ENCODE results near the gene IL1F10. TPM values are rescaled to one million over a fixed set of nuclear protein-coding genes. Genes with fewer than 3 reads are reported as not detected.

The IL1F10 gene
- total RNA-seq, 1 experiment from 2014 or later: not detected

DNA sequence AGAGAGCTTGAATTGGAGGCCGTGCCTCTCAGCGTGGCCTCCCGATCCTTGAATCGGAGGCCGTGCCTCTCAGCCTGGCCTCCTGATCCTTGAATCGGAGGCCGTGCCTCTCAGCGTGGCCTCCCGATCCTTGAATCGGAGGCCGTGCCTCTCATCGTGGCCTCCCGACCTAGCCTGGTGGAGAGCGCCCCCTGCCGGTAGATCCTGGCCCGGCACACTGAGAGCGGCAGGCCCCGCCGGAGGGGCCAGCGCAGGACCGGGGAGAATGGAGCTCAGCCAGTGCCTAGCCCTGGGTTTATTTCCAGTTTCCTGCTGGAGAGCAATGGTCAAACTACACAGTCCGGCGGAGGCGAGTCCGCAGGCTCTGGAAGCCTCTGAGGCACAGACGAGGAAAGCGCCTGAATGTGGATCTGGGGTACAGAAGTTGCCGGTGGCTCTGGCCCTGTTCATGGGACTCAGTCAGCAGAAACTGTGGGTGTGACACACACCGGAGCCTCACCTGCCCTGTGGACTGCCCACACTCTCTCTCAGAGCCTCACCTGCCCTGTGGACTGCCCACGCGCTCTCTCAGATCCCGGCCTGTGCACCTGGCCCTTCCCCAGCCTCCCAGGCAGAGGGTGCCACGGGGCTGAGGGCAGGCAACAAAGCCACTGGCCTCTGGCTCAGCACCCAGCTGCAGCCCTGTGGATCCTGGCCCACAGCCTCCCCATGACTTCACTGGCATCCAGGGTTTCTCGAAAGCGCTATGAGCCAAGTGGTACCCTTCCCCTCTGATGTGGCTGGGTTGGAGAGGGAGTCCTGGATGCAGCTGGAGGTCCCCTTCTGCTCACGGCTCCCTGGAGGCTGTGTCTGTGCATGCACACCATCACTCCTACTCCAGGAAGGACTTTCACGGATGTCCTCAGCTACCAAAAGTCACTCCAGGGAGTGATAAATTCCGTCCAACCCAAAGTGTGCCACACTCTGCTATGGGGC, 16.6 kb upstream of the IL1F10 start:
- DNase-seq: no peak
- no peaks in the 10 kb centered on the region for H3K36me3 ChIP-seq (replicated peaks; ENCODE audit: control insufficient read depth, insufficient read depth, low read length)
- H3K27me3 ChIP-seq (ENCODE audit: control insufficient read depth, insufficient read depth, low read length): no peaks in the 10 kb centered on the region
- no peak overlapping the region for H3K4me3 ChIP-seq (ENCODE audit: insufficient read depth, low read depth, low read length)

DNA sequence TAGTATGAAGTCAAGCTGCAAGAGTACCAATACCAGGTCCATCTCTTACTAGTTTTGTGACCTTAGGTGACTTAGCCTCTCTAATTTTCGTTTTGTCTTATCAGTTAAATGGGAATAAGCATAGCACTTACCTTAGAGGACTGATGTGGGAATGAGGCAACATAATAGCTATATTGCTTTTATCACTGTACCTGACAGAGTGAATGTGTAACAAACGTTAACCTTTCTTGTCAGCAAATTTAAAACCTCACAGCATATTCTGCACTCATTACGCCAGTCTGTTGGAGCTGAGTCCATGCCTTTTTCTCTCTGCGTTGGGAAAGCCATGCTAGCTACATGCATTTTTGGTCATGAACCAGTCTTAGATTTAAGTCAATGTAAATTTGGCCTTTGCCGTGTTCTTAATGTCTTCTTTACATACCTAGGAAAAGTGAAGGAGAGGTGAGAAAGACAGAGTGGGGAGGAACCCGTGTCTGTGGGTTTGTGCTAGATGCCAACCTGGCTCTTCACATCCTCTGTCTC, 15.3 kb upstream of the IL1F10 start, which contains the start of gene IL36B:
TSS of gene IL36B (minus strand) at position 472 of the 522 bp plus-strand sequence.
- no peaks in the 10 kb centered on the region for H3K36me3 ChIP-seq (replicated peaks; ENCODE audit: control insufficient read depth, insufficient read depth, low read length)
- DNase-seq: no peak
- no peaks in the 10 kb centered on the region for H3K27me3 ChIP-seq (ENCODE audit: control insufficient read depth, insufficient read depth, low read length)
- no peak within 1 kb of the TSS for H3K4me3 ChIP-seq (ENCODE audit: insufficient read depth, low read depth, low read length)

DNA sequence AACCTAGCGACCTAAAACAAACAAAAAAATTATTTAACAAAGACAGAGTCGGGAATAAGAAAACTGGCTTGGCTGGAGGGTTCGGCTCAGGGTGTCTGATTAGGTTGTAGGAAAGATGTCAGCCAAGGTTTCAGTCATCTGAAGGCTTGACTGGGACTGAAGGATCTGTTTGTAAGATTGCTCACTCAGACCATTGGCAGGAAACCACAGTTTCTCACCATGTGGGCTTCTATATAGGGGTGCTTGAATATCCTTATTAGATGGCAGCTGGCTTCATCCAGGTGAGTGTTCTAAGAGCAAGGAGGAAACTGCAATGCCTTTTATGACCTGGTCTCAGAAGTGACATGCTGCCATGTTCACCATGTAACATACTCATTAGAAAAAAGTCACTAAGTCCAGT, 14.1 kb upstream of the IL1F10 start:
- H3K4me3 ChIP-seq (ENCODE audit: insufficient read depth, low read depth, low read length): no peak overlapping the region
- DNase-seq: no peak
- no peaks in the 10 kb centered on the region; the same call in 1 of the 2 replicates for H3K27me3 ChIP-seq (ENCODE audit: control insufficient read depth, insufficient read depth, low read length)
- no peaks in the 10 kb centered on the region for H3K36me3 ChIP-seq (replicated peaks; ENCODE audit: control insufficient read depth, insufficient read depth, low read length)

DNA sequence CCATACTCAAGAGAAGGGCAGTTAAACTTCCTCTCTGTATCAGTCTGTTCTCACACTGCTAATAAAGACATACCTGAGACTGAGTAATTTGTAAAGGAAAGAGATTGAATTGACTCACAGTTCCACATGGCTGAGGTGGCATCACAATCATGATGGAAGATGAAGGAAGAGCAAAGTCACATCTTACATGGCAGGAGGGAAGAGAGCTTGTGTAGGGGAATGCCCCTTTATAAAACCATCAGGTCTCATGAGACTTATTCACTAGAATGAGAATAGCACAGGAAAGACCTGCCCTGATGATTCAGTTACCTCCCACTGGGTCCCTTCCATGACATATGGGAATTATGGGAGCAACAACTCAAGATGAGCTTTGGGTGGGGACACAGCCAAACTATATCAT, 13.7 kb upstream of the IL1F10 start:
- no peak overlapping the region for H3K4me3 ChIP-seq (ENCODE audit: insufficient read depth, low read depth, low read length)
- no peaks in the 10 kb centered on the region for H3K36me3 ChIP-seq (replicated peaks; ENCODE audit: control insufficient read depth, insufficient read depth, low read length)
- H3K27me3 ChIP-seq (ENCODE audit: control insufficient read depth, insufficient read depth, low read length): peaks cover 2% of the 10 kb centered on the region; the same call in 1 of the 2 replicates
- no peak for DNase-seq

DNA sequence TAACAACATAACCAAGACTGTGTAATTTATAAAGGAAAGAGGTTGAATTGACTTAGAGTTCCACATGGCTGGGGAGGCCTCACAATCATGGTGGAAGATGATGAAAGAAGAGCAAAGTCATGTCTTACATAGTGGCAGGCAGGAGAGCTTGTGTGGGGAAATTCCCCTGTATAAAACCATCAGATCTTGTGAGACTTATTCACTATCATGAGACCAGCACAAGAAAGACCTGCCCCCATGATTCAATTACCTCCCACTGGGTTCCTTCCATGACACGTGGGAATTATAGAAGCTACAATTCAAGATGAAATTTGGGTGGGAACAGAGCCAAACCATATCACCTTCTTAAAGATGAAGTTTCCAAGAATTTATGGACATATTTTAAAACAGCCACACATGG, 11.2 kb upstream of the IL1F10 start:
- DNase-seq: no peak
- H3K4me3 ChIP-seq (ENCODE audit: insufficient read depth, low read depth, low read length): no peak overlapping the region
- peaks cover 4% of the 10 kb centered on the region for H3K27me3 ChIP-seq (ENCODE audit: control insufficient read depth, insufficient read depth, low read length)
- no peaks in the 10 kb centered on the region for H3K36me3 ChIP-seq (replicated peaks; ENCODE audit: control insufficient read depth, insufficient read depth, low read length)

DNA sequence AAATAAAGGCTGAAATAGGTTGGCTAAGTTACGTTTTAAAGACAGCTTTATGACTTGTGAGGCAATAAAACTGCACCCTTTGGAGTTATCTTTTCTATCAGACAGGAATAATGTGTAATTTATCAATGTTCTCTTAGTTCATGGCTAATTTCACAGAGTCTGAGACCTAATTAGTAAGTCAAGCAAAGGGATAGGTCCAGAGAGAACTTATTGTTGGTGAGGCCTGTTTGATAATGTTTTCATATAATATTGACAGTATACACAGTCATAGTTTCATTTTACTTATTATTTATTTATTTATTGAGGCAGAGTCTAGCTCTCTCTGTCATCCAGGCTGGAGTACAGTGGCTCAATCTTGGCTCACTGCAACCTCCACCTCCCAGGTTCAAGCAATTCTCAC, 10.7 kb upstream of the IL1F10 start:
- no peak for DNase-seq
- Histone ChIP-seq H3K27me3 (ENCODE audit: control insufficient read depth, insufficient read depth, low read length) (peaks cover 4% of the 10 kb centered on the region), H3K36me3 (replicated peaks; ENCODE audit: control insufficient read depth, insufficient read depth, low read length) (no peaks in the 10 kb centered on the region), H3K4me3 (ENCODE audit: insufficient read depth, low read depth, low read length) (no peak overlapping the region)

DNA sequence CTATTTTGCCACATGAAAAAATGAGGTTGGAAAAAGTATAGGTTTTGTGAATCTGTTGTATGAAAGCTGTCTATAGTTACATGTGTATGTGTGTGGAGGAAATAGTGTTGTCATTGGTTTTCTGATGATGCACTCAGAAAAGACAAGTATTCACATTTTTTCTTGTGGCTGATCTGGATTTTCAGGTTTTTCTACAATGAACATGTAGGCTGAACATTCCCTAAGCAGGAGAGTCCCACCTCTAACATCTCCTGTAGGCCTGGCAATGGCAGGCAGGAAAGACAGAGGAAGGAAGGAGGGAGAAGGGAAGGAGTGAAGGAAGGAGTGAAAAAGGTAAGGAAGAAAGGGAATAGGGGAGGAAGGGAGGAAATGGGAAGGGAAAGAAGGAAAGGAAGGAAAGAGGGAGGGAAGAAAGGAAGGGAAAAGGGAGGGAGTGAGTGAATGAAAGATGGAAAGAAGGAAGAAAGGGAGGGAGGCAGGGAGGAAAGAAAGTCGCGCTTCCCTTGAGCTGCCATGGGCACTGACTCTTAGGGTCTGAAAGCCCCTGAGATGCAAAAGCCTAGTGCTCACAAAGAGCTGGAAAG, 9.3 kb upstream of the IL1F10 start:
- H3K36me3 ChIP-seq (replicated peaks; ENCODE audit: control insufficient read depth, insufficient read depth, low read length): no peaks in the 10 kb centered on the region
- DNase-seq: no peak
- H3K27me3 ChIP-seq (ENCODE audit: control insufficient read depth, insufficient read depth, low read length): peaks cover 4% of the 10 kb centered on the region
- H3K4me3 ChIP-seq (ENCODE audit: insufficient read depth, low read depth, low read length): no peak overlapping the region

DNA sequence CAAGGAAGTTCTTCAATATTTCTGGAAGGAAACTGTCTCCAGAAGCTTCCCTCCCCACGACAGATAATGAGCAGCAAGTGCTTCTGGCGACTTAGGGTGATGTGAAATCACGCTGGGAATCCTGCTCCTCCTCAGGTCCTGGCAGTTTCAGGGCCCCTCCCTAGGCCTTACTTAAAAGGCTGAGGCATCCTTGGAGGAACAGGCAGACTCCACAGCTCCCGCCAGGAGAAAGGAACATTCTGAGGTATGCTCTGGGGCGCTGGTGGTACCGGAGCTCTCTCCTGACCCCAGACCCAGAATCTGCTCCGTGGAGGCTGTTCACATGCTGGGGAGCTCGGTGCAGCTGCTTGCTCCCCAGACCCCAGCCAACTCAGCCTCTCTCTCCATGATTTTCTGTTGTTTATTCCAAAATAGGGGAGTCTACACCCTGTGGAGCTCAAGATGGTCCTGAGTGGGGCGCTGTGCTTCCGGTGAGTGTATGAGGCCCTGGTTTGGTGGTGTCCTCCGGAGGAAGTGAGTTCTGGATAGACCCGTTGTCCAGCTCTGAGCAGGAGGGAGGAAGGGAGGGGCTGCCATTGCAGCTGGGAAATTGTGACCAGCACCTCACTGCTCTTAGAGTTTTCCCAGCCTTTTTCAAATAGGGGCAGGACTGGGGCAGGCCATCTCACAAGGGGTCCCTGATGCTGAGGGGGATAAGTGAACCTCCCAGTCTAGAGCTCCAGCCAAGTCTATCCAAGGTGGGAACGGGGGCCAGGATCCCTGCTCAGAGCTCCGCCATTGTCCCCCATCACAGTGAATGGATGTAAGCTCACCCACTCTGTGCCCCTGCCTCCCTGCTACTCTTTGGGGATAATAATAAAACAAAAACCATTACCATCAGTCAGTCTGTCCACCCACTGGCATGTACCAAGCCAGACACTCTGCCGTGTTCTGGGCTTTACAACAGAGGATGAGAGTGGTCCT, 8.5 kb upstream of the IL1F10 start, which contains the start of gene IL36RN:
TSS of gene IL36RN (plus strand) at position 201 of the 963 bp plus-strand sequence. CDS start at position 442, 241 bp downstream.
- no peak within 1 kb of the TSS for H3K4me3 ChIP-seq (ENCODE audit: insufficient read depth, low read depth, low read length)
- no peaks in the 10 kb centered on the region for H3K36me3 ChIP-seq (replicated peaks; ENCODE audit: control insufficient read depth, insufficient read depth, low read length)
- no peak for DNase-seq
- H3K27me3 ChIP-seq (ENCODE audit: control insufficient read depth, insufficient read depth, low read length): peaks cover 4% of the 10 kb centered on the region

DNA sequence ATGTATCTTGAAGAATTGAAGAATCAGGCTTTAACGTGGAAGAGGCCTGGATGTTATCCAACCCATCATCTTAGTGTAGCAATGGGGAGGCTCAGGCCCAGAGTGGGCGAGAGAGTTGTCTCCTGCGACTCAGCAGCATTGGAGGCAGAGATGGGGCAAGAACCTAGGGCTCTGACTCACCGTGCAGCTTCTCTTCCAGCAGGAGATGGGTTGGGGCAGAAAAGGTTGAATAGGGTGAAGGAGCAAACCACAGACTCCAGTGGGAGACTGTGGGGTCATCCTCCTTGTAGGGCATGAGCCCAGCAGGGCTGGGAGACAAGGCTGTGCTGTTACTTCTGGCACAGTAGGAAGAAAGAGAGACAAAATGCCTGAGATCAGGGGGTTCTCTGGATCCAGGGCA, 7.4 kb upstream of the IL1F10 start:
- H3K36me3 ChIP-seq (replicated peaks; ENCODE audit: control insufficient read depth, insufficient read depth, low read length): no peaks in the 10 kb centered on the region
- peaks cover 6% of the 10 kb centered on the region for H3K27me3 ChIP-seq (ENCODE audit: control insufficient read depth, insufficient read depth, low read length)
- no peak overlapping the region for H3K4me3 ChIP-seq (ENCODE audit: insufficient read depth, low read depth, low read length)
- no peak for DNase-seq

DNA sequence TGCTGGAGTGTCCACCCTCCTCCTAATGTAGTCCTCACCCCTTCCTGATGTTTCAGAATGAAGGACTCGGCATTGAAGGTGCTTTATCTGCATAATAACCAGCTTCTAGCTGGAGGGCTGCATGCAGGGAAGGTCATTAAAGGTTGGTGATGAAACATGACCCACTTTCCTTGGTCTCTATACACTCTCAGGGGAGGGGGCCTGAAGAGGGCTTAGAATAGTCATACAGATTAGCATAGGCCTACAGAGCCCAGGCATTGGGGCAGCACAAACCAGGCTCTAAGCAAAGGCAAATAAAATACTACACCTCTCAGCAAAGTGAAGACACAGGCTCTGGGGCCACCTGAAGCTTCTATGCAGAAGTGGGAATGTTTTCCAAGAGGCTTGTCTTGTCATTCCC, 7.0 kb upstream of the IL1F10 start:
- Histone ChIP-seq H3K36me3 (replicated peaks; ENCODE audit: control insufficient read depth, insufficient read depth, low read length) (no peaks in the 10 kb centered on the region), H3K4me3 (ENCODE audit: insufficient read depth, low read depth, low read length) (no peak overlapping the region), H3K27me3 (ENCODE audit: control insufficient read depth, insufficient read depth, low read length) (peaks cover 6% of the 10 kb centered on the region)
- no peak for DNase-seq

DNA sequence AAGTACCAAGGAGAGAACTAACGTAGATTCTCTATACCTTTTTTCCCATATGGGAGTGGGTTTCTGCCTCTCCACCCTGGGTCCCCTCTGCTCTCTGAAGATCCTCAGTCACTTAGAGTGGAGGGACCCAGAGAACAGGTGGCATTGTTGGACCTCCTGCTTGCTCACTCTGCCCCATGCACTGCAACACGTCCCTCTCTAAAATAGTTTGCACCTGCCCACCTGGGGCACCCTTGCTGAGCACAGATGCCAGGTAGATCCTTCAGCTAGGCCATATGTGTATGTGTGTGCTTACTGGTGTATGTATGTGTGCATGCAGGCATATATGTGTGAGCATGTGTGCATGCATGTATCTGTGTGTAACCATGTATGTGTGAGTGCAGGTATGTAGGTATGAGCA, 6.5 kb upstream of the IL1F10 start:
- H3K36me3 ChIP-seq (replicated peaks; ENCODE audit: control insufficient read depth, insufficient read depth, low read length): no peaks in the 10 kb centered on the region
- peaks cover 6% of the 10 kb centered on the region for H3K27me3 ChIP-seq (ENCODE audit: control insufficient read depth, insufficient read depth, low read length)
- no peak overlapping the region for H3K4me3 ChIP-seq (ENCODE audit: insufficient read depth, low read depth, low read length)
- DNase-seq: no peak

DNA sequence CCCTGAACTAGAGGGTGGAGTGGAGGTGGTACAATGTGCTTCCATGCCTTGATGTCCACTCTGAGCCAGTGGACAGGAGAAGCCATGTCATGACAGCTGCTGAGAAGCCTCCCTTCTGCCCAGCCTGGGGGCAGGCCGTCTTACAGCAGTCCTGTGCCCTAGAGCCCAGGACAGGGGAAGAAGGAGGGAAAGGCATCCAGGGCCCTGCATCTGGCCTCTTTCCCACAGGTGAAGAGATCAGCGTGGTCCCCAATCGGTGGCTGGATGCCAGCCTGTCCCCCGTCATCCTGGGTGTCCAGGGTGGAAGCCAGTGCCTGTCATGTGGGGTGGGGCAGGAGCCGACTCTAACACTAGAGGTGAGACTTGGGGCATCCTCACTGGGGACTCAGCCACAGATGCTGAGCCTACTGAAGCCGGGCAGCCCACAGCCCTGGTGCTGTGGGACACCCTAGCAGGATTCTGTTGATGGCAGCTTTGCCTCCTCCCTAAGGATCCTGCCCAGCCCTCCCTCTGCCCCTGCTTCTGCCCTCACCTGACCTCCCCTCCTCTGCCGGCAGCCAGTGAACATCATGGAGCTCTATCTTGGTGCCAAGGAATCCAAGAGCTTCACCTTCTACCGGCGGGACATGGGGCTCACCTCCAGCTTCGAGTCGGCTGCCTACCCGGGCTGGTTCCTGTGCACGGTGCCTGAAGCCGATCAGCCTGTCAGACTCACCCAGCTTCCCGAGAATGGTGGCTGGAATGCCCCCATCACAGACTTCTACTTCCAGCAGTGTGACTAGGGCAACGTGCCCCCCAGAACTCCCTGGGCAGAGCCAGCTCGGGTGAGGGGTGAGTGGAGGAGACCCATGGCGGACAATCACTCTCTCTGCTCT, 5.6 kb upstream of the IL1F10 start:
- H3K36me3 ChIP-seq (replicated peaks; ENCODE audit: control insufficient read depth, insufficient read depth, low read length): no peaks in the 10 kb centered on the region
- DNase-seq: no peak
- no peak overlapping the region for H3K4me3 ChIP-seq (ENCODE audit: insufficient read depth, low read depth, low read length)
- H3K27me3 ChIP-seq (ENCODE audit: control insufficient read depth, insufficient read depth, low read length): peaks cover 6% of the 10 kb centered on the region

DNA sequence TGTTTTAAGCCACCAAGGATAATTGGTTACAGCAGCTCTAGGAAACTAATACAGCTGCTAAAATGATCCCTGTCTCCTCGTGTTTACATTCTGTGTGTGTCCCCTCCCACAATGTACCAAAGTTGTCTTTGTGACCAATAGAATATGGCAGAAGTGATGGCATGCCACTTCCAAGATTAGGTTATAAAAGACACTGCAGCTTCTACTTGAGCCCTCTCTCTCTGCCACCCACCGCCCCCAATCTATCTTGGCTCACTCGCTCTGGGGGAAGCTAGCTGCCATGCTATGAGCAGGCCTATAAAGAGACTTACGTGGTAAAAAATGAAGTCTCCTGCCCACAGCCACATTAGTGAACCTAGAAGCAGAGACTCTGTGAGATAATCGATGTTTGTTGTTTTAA, 3.5 kb upstream of the IL1F10 start:
- Histone ChIP-seq H3K27me3 (ENCODE audit: control insufficient read depth, insufficient read depth, low read length) (peaks cover 4% of the 10 kb centered on the region), H3K4me3 (ENCODE audit: insufficient read depth, low read depth, low read length) (no peak overlapping the region), H3K36me3 (replicated peaks; ENCODE audit: control insufficient read depth, insufficient read depth, low read length) (no peaks in the 10 kb centered on the region)
- no peak for DNase-seq
